Measurements from ENCODE around the gene TMEM266.

The TMEM266 gene

DNA sequence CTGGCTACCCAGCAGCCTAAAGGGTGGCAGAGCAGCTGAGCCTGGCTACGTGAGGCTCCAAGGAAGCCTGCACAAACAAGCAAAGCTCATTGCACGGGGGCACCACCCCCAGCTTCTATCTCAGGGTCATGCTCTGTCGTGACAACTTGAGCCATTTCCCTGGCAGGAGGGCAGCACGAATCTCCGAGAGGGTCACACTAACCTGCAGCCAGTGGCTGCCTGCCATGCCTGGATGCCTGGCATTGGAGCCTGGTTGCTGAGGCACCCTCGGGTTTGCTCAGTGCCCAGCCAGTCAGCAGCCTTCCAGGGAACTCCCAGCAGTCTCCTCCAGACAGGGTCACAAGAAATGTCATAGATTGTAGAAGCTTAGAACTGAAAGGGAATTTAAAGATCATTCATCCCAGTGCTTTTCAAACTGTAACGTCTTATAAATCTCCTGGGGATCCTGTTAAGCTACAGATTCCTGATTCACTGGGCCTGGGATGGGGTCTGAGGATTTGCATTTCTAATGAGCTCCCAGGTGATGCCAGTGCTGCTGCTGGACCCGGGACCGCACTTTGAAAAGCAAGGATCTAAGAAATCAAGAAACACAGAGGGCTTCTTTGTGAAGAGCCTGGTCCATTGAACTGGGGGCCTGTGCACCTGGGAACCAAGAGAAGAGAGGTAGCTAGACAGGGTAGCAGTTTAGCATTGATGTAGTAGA is 48.4 kb downstream of the TMEM266 start:
- FAIRE-seq: no peak

DNA sequence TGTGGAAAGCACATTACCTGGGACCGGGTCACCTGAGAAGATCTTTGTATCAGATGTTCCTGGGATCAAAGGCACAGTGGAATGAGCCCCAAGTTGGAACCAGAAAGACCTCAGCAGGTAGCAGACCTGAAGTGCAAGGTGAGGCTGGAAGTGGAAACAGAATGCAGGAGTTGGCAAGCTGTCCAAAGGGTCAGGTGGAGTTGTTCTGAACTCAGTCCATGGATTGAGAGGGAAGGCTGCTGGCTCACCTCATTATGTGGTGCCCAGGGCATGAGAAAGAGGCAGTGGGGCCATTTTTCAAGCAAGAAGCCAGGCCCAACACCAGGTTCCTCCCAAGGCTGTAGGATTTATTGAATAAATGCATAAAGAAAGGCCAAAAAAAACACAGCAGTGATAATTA is 49.3 kb downstream of the TMEM266 start:
- DNase-seq (ENCODE audit: insufficient read length, low spot score) (no peak), FAIRE-seq (no peak)
- TF ChIP-seq, protein P1, sequence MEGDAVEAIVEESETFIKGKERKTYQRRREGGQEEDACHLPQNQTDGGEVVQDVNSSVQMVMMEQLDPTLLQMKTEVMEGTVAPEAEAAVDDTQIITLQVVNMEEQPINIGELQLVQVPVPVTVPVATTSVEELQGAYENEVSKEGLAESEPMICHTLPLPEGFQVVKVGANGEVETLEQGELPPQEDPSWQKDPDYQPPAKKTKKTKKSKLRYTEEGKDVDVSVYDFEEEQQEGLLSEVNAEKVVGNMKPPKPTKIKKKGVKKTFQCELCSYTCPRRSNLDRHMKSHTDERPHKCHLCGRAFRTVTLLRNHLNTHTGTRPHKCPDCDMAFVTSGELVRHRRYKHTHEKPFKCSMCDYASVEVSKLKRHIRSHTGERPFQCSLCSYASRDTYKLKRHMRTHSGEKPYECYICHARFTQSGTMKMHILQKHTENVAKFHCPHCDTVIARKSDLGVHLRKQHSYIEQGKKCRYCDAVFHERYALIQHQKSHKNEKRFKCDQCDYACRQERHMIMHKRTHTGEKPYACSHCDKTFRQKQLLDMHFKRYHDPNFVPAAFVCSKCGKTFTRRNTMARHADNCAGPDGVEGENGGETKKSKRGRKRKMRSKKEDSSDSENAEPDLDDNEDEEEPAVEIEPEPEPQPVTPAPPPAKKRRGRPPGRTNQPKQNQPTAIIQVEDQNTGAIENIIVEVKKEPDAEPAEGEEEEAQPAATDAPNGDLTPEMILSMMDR (IDR thresholded peaks at IDR 0.05; ENCODE audit: insufficient read depth, missing control alignments): no peak

More for the DNA sequence above, 48.4 kb downstream of the TMEM266 start:
- no peak for DNase-seq (ENCODE audit: insufficient read length, low spot score)
- TF ChIP-seq, protein P1 (IDR thresholded peaks at IDR 0.05; ENCODE audit: insufficient read depth, missing control alignments): no peak

DNA sequence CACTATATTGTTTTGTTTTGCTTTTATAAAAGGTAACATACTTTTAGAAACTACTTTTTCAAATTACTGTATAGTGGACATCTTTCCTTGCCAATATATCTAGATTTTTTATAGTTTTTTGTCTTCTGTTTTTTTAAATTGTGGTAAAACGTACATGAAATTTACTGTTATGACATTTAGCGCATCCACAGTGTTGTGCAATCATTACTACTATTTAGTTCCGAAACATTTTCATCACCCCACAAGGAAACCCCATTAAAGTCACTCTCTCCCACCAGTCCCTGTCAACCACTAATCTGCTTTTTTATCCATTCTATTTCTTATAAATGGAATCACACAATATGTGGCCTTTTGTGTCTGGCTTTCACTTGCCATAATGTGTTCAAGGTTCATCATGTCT is 54.8 kb downstream of the TMEM266 start:
- no peak for FAIRE-seq
- TF ChIP-seq, protein P1 (IDR thresholded peaks at IDR 0.05; ENCODE audit: insufficient read depth, missing control alignments): no peak
- DNase-seq (ENCODE audit: insufficient read length, low spot score): no peak

DNA sequence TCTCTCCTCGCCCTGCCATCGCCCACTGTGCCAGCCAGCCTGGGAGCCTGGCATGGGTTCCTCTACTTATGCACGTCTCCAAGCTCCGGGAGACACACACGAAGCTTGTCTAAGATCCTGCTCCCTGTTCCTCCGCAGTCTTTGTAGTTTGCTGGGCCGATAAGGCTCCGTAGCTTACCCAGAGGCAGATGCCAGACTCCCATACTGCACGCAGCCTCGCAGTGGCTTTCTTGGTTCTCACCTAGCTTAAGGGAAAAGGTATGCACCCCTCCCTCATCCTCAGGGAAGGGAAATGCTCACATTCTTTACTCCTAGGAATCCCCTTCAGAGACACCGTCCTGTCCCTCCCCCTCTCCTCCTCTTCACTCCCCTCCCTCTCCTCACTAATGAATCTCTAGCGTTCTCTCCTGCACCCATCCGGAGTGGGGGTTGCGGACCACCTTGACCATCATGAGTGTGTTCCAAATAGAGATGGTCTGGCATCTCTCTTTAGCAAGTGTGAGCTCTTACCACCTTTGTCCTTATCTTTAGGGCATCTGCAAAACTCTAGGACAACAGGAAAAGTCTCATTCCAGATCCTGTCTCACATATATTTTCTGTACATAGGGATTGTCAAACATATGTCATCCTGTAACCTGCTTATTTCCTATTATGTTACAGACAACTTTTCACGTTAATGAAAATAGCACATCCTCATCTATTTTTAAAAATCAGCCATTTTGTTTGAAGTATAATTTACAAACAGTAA is 56.5 kb downstream of the TMEM266 start:
- TF ChIP-seq, protein P1 (IDR thresholded peaks at IDR 0.05; ENCODE audit: insufficient read depth, missing control alignments): no peak
- DNase-seq (ENCODE audit: insufficient read length, low spot score) (no peak), FAIRE-seq (no peak)

DNA sequence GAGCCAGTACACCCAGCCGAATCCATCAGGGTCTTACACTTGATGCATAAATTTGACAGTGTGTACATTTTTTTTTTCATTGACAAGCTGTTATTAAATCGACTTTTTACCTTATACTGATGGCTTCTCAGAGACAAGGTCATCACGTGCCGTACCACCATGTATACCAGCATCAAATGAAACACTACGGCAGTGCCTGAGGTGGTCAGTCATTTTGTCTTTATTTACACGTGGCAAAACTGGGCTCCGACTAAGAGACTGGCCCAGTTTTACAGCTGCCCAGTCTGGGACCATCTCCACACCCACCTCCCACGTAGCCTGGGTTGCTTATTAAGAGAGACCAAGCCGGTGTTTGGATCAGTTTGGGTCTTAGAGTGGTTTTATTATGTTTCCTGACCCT is 57.4 kb downstream of the TMEM266 start:
- FAIRE-seq: no peak
- TF ChIP-seq, protein P1 (IDR thresholded peaks at IDR 0.05; ENCODE audit: insufficient read depth, missing control alignments): no peak
- no peak for DNase-seq (ENCODE audit: insufficient read length, low spot score)

DNA sequence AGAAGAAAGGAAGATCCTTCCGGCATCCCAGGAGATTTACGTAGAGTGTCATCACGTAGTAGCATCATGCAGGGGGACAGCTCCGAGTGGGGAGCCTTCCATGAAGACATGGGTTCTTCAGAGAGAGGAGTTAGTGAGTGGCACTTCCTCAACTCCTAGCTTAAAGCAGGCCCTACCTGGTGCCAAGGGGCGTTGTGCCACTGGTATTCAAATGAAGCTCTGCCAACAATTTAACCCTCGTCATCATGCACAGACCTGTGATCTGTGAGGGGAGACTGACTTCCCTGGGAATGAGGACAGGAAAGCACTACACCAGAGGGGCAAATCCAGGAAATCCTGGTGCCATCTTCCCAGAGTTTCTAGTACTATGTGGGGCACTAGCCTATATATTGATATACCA is 59.0 kb downstream of the TMEM266 start:
- no peak for DNase-seq (ENCODE audit: insufficient read length, low spot score)
- no peak for FAIRE-seq
- TF ChIP-seq, protein P1 (IDR thresholded peaks at IDR 0.05; ENCODE audit: insufficient read depth, missing control alignments): no peak

DNA sequence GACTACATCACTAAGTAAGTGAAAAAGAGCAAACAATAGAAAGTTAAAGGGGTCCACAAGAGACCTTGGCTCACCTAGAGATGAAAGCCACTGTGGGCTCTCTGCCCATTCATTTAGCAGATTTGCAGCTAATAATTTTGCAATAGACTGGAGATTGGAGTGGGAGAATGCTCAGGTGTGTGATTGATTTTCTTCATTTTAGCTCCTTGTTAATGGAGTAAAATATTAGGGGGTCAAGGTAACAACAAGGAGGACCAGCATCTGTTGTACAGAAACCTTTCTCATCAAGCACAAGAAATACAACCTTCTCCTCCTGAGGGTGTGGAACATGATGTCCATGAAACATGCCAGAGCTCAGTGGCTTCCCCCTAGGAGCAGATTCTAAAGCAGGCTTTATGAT is 63.2 kb downstream of the TMEM266 start:
- no peak for DNase-seq (ENCODE audit: insufficient read length, low spot score)
- FAIRE-seq: no peak
- TF ChIP-seq, protein P1 (IDR thresholded peaks at IDR 0.05; ENCODE audit: insufficient read depth, missing control alignments): no peak

Measured in D721Med (cell line).